DND-41 (cell line): ENCODE data around the gene FAM83D.

Source experiments
- ATAC-seq: fragments of 200-7000 bp; cut with Tn5 transposase; 3 replicates; pipeline ENCODE4 v1.9.1; 2021; ENCODE audit warnings: low read depth; ENCODE audit not compliant: insufficient read depth
- DNase-seq: peaks from one replicate; pipeline ENCODE4 v3.0.0-alpha.2; 2020
- H2AFZ ChIP-seq: 2 replicates; pipeline ENCODE4 v1.6.0; 2012; ENCODE audit warnings: low read depth, low read length
- H3K27ac ChIP-seq: 2 replicates; pipeline ENCODE4 v1.5.1; 2012; ENCODE audit warnings: low read length, inconsistent platforms
- H3K27me3 ChIP-seq: fragments of 200-600 bp; sonication (generic); 2 replicates; pipeline ENCODE4 v1.6.0; 2012; ENCODE audit warnings: low read length, mild to moderate bottlenecking, inconsistent platforms; ENCODE audit not compliant: insufficient read depth, poor library complexity
- H3K36me3 ChIP-seq: 2 replicates; pipeline ENCODE4 v1.5.1; 2012; ENCODE audit warnings: low read length, inconsistent platforms; ENCODE audit not compliant: insufficient read depth
- H3K4me1 ChIP-seq: 2 replicates; pipeline ENCODE4 v1.5.1; 2012; ENCODE audit warnings: mild to moderate bottlenecking, low read length; ENCODE audit not compliant: insufficient read depth
- H3K4me2 ChIP-seq: 2 replicates; pipeline ENCODE4 v1.6.0; 2012; ENCODE audit warnings: mild to moderate bottlenecking, moderate library complexity, low read length, inconsistent platforms; ENCODE audit not compliant: insufficient read depth
- H3K4me3 ChIP-seq, 2 experiments: fragments of 200-600 bp in 1 of 2; shearing (Covaris generic) in 1 of 2; 2 replicates each; pipeline ENCODE4 v1.5.1; 2012 to 2016; ENCODE audit warnings: inconsistent platforms in 2 of 2, low read length in 2 of 2, mild to moderate bottlenecking in 2 of 2, low read depth in 1 of 2, moderate library complexity in 1 of 2
- H3K79me2 ChIP-seq: 2 replicates; pipeline ENCODE4 v1.6.0; 2012; ENCODE audit warnings: low read length, inconsistent platforms; ENCODE audit not compliant: insufficient read depth
- H3K9ac ChIP-seq: 2 replicates; pipeline ENCODE4 v1.6.0; 2012; ENCODE audit warnings: low read depth, mild to moderate bottlenecking, inconsistent platforms, low read length, moderate library complexity
- H3K9me3 ChIP-seq: 2 replicates; pipeline ENCODE4 v1.5.1; 2012; ENCODE audit warnings: low read length, moderate library complexity, mild to moderate bottlenecking, inconsistent platforms; ENCODE audit not compliant: insufficient read depth, severe bottlenecking
- H4K20me1 ChIP-seq: 2 replicates; pipeline ENCODE4 v1.6.0; 2012; ENCODE audit warnings: low read length; ENCODE audit not compliant: insufficient read depth
- CTCF ChIP-seq: IDR thresholded peaks from 2 replicates; pipeline ENCODE4 v1.5.1; 2012; ENCODE audit warnings: borderline replicate concordance, low read length, moderate library complexity, mild to moderate bottlenecking; ENCODE audit not compliant: poor library complexity, severe bottlenecking; ENCODE audit errors: extremely low read depth
- EZH2 ChIP-seq: IDR thresholded peaks from 3 replicates; pipeline ENCODE4 v1.6.1; 2012; ENCODE audit warnings: borderline replicate concordance, low read depth, mild to moderate bottlenecking, moderate library complexity, low read length, inconsistent platforms; ENCODE audit not compliant: severe bottlenecking

Gene FAM83D

GRCh38 chr20:38926934-38927616 is 858 bp downstream of the FAM83D start:
- Histone ChIP-seq H3K4me1 (peaks cover 49% of the 10 kb centered on the region), H3K4me3 (peak overlapping the region; percentile 80 to 86), H4K20me1 (peaks cover 39% of the 10 kb centered on the region), H3K27ac (peak overlapping the region; percentile 87), H3K9ac (peak overlapping the region; percentile 96), H3K4me2 (peak overlapping the region; percentile 74), H3K9me3 (no peaks in the 10 kb centered on the region), H3K36me3 (peaks cover 46% of the 10 kb centered on the region), H2AFZ (peak overlapping the region; percentile 84), H3K27me3 (no peaks in the 10 kb centered on the region), H3K79me2 (peaks cover 59% of the 10 kb centered on the region)
- ATAC-seq (peak; percentile 37), DNase-seq (peak; percentile 54)
- TF ChIP-seq EZH2: no peak
- TF ChIP-seq CTCF: no peak

GRCh38 chr20:38927902-38928578 is 1.8 kb downstream of the FAM83D start:
- no peak for TF ChIP-seq CTCF
- TF ChIP-seq EZH2: no peak
- Histone ChIP-seq H3K79me2 (peaks cover 69% of the 10 kb centered on the region), H3K4me2 (peak overlapping the region; percentile 74), H3K9ac (peak overlapping the region; percentile 96), H2AFZ (no peak overlapping the region), H3K36me3 (peaks cover 56% of the 10 kb centered on the region), H3K4me3 (peak overlapping the region; percentile 80 to 86; a peak in 3 of 4 replicates), H3K27me3 (no peaks in the 10 kb centered on the region), H3K27ac (peak overlapping the region; percentile 25), H4K20me1 (peaks cover 49% of the 10 kb centered on the region), H3K4me1 (peaks cover 59% of the 10 kb centered on the region), H3K9me3 (no peaks in the 10 kb centered on the region)
- DNase-seq (peak; percentile 34), ATAC-seq (no peak)

GRCh38 chr20:38930242-38930569 is 4.0 kb downstream of the FAM83D start:
- no peaks in the 10 kb centered on the region for H3K9me3 ChIP-seq
- 0 out of 2 replicates have a peak overlapping the region, but pooled peaks have one; percentile 96 for H3K9ac ChIP-seq
- TF ChIP-seq EZH2 (no peak), CTCF (no peak)
- no peaks in the 10 kb centered on the region for H3K27me3 ChIP-seq
- H3K27ac ChIP-seq: no peak overlapping the region; the same call in 1 of the 2 replicates
- H3K36me3 ChIP-seq: peaks cover 68% of the 10 kb centered on the region
- DNase-seq: no peak
- H3K4me3 ChIP-seq: peak overlapping the region in 1 of 2 experiments; percentile 86; a peak in 1 of 4 replicates
- ATAC-seq: no peak
- H3K4me2 ChIP-seq: peak overlapping the region; percentile 74
- peaks cover 90% of the 10 kb centered on the region for H3K79me2 ChIP-seq
- peaks cover 58% of the 10 kb centered on the region for H4K20me1 ChIP-seq
- peaks cover 66% of the 10 kb centered on the region for H3K4me1 ChIP-seq
- H2AFZ ChIP-seq: no peak overlapping the region
